ENCODE measurements around the gene IFNA6.

GRCh38 chr9:21336457-21336856 is 14.2 kb downstream of the IFNA6 start:
- no peak for TF ChIP-seq CTCF (IDR thresholded peaks at IDR 0.05; ENCODE audit: extremely low read depth in 1 of 2, insufficient read depth in 1 of 2, low read depth in 1 of 2, low read length in 2 of 2)
- no peak for TF ChIP-seq POLR2A (IDR thresholded peaks at IDR 0.05; ENCODE audit: low read depth, low read length)
- no peak for TF ChIP-seq MYC (IDR thresholded peaks at IDR 0.05; ENCODE audit: low read depth, low read length)
- no peak for TF ChIP-seq POLR2AphosphoS5 (IDR thresholded peaks at IDR 0.05; ENCODE audit: insufficient read depth, low read depth, low read length)
- TF ChIP-seq MAX (IDR thresholded peaks at IDR 0.05; ENCODE audit: insufficient read depth, insufficient read length), result no peak
